Nucleus accumbens (tissue), 56 donors: Measurements from ENCODE around the gene HDAC10.
A peak's percentile ranks its signal among the peaks of the same experiment; 100 is the strongest.

Source experiments
- DNase-seq, 56 donors: peaks; one replicate each; lab custom pipeline; 2025; lab: John Stamatoyannopoulos, UW

HDAC10 gene

GRCh38 chr22:50271519-50271970 lies 20.5 kb upstream of the HDAC10 start:
- peak in 25 of 56 donors; percentile 10 to 74 (median 38) for DNase-seq

GRCh38 chr22:50270666-50271394 lies 19.8 kb upstream of the HDAC10 start:
- DNase-seq = peak in 3 of 56 donors; percentile 28 to 35 (median 34)

DNA sequence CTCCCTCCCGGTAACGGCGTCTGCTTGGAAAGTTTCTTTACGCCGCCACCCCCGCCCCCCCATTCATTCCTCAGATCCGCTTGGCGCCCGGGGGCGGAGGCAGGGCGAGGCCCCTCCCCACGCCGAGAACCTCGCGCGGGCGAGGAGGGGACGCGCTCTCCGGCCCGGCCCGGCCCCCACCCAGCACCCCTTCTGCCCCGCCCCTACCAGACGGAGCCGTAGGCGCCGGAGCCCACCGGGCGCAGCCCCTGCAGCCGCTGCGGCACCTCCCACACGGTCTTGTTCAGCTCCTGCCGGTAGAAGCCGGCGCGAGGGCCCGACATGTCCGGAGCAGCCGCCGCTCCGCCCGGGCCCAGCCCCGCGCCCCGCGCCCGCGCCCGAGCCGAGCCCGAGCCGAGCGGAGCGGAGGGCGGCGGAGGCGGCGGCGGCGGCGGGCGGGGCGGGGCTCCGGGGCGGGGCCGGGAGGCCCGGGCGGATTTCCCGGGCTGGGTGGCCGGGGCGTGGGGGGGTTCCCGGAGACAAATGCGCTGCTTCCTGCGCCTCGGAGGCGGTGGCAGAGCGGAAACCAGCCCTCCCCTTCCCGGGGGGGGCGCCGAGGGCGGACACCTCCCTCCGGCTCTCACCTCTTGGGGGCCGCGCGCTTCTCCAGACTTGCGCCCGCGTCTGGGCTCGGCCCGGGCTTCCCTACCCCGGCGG lies 19.1 kb upstream of the HDAC10 start, which contains the start of gene MAPK11:
TSS of gene MAPK11 (minus strand) at position 411 of the 696 bp plus-strand sequence. CDS start at position 323, 88 bp downstream.
- DNase-seq = peak in 29 of 56 donors; percentile 17 to 70 (median 47)

GRCh38 chr22:50269573-50269969 lies 18.5 kb upstream of the HDAC10 start:
- DNase-seq = no peak

DNA sequence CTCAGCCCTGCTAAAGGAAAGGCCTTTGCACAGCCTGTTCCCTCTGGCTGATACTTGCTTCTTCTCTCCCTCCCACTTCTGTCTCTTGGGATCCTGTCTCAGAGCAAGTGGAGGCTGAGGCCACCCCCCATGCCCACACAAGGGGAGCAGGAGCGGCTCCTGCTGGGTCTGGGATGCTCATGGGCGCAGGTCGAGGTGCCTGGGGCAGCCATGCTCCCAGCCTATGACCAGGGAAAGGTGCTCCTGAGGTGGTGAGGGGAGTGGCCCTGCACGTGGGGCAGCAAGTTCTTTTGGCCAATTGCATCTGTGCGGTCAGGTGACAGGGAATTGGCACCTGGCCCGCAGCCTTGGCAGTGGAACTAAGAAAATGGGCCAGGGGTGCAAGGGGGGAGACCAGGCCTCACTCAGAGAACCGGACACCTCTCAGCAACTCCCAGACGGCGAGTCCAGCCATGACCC lies 17.6 kb upstream of the HDAC10 start:
- DNase-seq = peak in 17 of 56 donors; percentile 14 to 59 (median 25)

DNA sequence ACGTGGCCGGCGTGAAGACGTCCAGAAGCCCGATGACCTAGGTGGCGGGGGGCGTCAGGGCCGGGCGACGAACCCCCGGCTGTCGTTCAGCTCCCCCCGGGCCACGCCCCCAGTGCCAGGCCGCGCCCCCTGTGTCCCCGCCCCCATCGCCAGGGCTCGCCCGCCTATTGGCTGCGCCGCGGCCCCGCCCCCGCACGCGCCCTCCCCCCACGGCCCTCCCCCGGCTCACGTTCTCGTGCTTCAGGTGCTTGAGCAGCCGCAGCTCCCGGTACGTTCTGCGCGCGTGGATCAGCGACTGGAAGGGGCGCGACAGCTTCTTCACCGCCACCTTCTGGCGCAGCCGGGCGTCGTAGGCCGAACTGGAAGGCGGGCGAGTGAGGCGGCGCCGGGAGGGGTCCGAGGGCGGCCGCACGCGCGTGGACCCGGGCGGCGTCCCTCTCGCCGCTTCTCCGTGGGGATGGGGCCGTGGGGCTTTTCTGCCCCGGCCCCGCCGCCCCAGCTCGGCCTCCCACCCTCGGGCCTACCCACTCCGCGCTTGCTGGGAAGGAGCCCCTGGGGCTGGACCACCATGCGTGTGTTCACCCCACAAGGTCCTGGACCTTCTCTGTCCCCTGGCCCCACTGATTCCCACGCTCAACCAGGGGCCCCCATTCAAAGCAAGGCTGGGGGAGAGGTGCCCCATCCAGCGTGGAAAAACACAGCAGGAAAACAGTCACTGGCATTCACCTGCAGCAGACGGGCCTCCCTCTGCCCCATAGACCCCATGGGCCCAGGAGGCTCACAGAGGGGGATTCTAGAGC lies 16.7 kb upstream of the HDAC10 start:
- DNase-seq = peak in 32 of 56 donors; percentile 13 to 84 (median 49)

GRCh38 chr22:50266994-50267393 lies 15.9 kb upstream of the HDAC10 start:
- DNase-seq = no peak

DNA sequence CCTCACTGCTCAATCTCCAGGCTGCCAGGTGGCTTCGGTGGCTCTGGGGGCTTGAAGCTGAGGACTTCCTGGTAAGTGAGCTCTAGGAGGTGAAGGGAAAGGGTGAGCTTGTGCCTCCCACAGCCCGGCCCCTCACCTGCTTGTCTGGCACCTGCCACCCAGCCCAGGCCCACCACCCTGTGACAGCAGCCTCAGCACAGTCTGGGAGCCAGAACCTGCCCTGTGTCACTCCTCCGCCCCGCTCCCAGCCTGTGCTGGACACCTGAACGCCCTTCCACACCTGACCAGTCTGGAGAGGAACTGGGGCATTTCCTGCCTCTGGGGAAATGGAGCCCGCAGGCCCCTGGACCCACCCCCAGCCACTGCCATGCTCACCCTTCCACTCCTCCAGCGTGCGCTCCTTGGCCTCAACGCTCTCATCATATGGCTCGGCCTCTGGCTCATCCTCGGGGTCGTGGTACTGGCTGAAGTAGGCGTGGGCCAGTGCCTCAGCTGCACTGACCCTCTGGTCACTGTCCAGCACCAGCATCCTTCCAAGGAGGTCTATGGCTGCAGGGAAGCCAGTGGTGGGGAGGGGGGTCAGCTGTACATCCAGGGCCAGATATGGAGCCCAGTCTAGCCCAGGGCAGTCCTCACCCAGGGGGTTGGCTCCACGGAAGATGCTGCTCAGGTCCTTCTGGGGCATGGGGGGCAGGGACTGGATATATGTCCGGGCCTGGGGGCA lies 14.0 kb upstream of the HDAC10 start:
- DNase-seq = no peak

DNA sequence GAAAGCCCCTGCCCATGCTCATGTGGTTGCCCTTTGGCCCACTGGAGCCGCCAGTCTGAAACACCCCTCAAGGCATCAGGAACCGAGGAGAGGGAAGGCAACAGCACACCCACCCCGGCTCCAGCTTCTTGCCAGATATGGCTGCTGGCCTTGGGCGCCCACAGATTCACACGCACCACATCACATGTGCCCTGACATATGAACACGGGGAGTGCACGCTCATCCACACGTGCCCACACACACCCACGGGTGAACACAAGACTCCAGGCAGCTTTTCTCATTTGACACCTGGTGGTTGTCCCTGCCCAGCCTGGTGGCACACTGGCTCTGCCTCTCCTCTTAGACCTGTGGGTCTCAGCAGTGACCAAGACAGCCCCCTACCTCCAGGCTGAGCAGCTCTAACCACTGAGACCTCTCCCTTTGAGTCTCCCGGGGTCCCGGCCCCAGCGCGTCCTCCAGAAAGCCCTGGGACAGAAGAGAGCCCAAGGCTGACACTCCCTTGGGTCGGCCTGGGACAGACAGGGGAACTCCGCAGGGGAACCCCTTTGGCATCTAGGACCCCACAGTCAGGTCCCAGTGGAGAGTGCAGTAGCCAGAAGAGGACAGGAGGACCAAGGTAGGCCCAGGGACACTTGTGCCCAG lies 13.2 kb upstream of the HDAC10 start:
- DNase-seq = peak in 21 of 56 donors; percentile 10 to 70 (median 50)

DNA sequence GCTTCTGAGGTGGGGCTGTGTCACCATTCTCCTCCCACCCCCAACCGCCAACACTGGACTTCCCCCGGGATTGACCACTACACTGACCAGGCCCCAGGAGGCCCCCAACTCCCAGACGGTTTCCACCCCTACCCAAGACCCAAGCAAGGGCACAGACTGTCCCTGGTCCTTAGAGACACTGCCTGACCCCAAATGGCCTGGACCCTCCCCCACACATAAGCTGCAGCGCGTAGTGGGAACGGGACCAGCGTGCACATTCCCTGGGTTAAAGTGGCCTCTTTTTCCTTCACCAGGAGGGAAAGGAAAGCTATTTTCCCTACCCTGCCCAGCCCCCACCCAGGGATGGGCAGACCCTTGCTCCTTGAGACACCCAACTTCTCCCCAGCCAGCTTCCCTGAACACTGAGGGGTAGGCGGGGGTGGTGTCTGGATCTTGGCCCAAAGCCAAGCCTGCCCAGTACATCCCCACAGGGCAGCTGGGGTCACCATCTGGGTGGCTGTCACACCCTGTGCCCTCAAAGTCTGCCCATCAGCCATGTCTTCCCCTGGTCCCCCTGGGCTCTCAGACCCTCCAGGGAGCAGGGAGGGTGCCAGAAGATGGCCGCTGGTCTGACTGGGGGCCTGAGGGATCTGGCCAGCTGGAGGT lies 12.0 kb upstream of the HDAC10 start:
- DNase-seq = no peak

GRCh38 chr22:50262460-50262911 lies 11.4 kb upstream of the HDAC10 start:
- DNase-seq = no peak

- DNase-seq = peak in 1 of 56 donors; percentile 58
Observed at GRCh38 chr22:50261615-50262459, 10.8 kb upstream of the HDAC10 start, which contains the start of gene MAPK12. MAPK12 (minus strand) TSS chr22:50261683; CDS start chr22:50261509, 174 bp downstream.

DNA sequence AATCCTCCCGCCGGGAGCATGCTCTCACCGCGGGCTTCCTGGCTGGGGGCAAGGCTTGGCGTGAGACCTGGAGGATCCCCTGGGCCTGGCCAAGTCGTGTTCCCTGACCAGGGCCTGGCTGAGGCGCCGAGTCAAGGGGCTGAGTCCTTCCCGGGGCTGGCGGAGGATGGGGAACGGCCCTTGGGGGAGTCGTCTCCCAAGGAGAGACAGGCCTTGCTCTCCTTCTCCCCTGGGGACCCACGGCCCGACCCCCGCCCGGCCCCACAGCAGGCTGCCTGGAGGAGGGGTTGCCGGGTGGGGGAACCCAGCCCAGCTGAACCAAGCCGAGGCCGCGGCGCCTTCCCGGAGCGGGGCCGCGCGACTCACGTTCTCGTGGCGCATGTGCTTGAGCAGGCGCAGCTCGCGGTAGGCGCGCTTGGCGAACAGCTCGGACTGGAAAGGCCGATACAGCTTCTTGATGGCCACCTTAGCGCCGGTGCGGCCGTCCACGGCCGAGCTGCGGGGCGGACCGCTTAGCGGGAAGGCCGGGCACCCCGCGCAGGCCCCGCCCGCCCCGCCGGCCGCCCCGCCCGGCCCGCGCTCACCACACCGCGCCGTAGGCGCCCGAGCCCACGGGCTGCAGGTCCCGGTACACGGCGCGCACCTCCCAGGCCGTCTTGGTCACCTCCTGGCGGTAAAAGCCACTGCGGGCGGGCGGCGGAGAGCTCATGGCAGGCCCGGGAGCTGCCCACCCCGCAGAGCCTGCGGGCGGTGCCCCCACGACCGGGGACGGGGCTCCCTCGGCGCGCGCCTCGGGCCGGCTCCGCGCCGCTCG lies 9.9 kb upstream of the HDAC10 start:
- DNase-seq = peak in 30 of 56 donors; percentile 15 to 75 (median 46)

DNA sequence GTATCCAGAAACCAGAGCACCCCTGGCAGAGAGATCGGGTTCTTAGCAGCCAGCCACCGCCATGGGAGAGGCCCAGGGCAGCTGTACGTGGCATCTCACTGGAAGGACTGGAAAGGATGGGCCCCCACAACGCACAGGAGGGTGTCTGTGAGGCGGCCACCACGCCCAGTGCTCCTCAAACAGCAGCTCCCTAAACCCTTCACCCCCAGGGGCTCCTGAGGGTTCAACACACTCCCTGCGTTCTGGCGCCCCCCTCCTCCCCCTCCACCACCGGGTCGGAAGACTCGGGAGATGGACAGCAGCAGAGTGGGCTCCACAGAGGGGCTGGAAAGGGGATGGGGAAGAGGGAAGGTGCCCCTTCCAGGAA lies 9.4 kb upstream of the HDAC10 start:
- DNase-seq = peak in 1 of 56 donors; percentile 8

DNA sequence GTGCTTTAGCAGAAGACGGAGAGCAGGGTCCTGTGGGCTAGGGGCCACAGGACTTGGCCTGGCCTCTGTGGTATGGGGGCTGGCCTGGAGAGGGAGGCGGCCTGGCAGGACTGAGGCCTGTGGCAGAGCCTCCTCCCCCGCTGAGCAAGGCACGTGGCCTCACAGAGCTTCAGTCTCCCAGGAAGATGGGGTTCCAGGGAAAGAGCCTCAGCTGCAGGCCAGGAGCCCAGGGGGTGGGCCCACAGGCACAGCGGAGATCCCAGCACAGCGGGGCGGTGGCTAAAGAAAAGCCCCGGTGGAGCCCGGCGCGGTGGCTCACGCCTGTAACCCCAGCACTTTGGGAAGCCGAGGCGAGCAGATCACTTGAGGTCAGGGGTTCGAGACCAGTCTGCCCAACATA lies 8.2 kb upstream of the HDAC10 start:
- DNase-seq = peak in 1 of 56 donors; percentile 44

DNA sequence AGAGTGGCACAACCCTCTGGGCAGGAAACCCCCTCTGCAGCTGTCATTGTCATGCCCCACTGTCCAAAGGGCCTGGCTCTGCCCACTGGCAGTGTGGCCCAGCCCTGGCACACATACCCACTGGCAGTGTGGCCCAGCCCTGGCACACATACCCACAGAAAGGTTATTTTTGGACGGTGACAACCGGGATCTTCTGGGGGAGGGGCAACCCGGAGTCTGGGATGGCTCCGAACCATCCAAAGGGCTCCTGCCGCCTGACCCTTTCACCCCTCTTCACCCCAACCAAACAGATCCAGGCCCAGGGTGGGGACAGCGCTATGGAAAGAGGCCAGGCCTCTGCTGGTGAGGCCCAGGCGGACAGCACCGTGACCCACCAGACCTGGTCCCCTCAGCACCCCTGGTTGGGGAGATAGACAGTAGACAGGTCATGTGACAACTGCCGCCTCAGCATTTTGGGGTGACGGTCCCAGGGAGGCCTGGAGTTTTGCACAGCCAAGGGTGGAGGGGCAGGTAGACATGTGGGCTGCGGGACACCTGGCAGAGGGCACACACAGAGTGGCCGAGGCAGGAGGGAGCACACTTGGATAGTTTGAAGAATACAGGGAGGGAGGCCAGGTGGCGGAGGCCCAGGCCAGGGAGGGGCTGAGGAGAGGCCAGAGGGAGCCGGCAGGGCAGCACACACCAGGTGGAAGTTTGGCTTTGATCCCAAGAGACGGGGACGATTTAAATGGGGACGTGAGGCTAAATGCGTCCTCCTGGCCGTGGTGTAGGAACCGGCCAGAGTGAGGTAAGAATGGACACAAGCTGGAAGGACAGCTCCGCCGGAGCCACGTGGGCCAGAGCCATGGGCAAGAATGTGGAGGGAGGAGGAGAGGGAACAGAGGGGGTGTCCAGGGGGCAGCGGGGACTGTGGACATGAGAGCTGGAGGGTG lies 7.6 kb upstream of the HDAC10 start:
- DNase-seq = no peak
